DOHH2 (cell line): ENCODE measurements around the gene HDC.

ENCODE experiments used
- H3F3A ChIP-seq: fragments of 200-600 bp; sonication (generic), shearing (Covaris generic); 2 replicates; pipeline ENCODE4 v1.6.0; 2016; ENCODE audit warnings: antibody characterized with exemption, mild to moderate bottlenecking; ENCODE audit not compliant: control insufficient read depth, insufficient read depth
- H3K27ac ChIP-seq: fragments of 200-600 bp; sonication (generic); 2 replicates; pipeline ENCODE4 v1.5.1; 2014; ENCODE audit warnings: low read depth, mild to moderate bottlenecking, low read length, moderate library complexity
- H3K27me3 ChIP-seq: fragments of 200-600 bp; sonication (generic); 2 replicates; pipeline ENCODE4 v1.6.1; 2014; ENCODE audit warnings: mild to moderate bottlenecking, low read length, mixed read lengths; ENCODE audit not compliant: control insufficient read depth
- H3K36me3 ChIP-seq: fragments of 200-600 bp; sonication (generic); 2 replicates; pipeline ENCODE4 v1.6.1; 2014; ENCODE audit warnings: mild to moderate bottlenecking, low read length, moderate library complexity, mixed read lengths; ENCODE audit not compliant: control insufficient read depth
- H3K4me1 ChIP-seq: fragments of 200-600 bp; sonication (generic); 2 replicates; pipeline ENCODE4 v1.6.1; 2014; ENCODE audit warnings: mild to moderate bottlenecking, low read length, mixed read lengths; ENCODE audit not compliant: control insufficient read depth
- H3K4me2 ChIP-seq: fragments of 200-600 bp; sonication (generic); 2 replicates; pipeline ENCODE4 v1.6.0; 2014; ENCODE audit warnings: mild to moderate bottlenecking, low read length, moderate library complexity
- H3K4me3 ChIP-seq: fragments of 200-600 bp; sonication (generic); 2 replicates; pipeline ENCODE4 v1.5.1; 2014; ENCODE audit warnings: mild to moderate bottlenecking, low read length, mixed read lengths
- H3K79me2 ChIP-seq: fragments of 200-600 bp; sonication (generic); 2 replicates; pipeline ENCODE4 v1.6.1; 2014; ENCODE audit warnings: mild to moderate bottlenecking, low read length, mixed read lengths; ENCODE audit not compliant: control insufficient read depth
- H3K9me2 ChIP-seq: fragments of 200-600 bp; sonication (generic); replicated peaks from 2 replicates; pipeline ENCODE4 v1.6.1; 2014; ENCODE audit warnings: mild to moderate bottlenecking, low read length, mixed read lengths; ENCODE audit not compliant: control insufficient read depth
- H3K9me3 ChIP-seq: fragments of 200-600 bp; sonication (generic); 2 replicates; pipeline ENCODE4 v1.6.1; 2014; ENCODE audit warnings: antibody characterized with exemption, low read length, mixed read lengths; ENCODE audit not compliant: control insufficient read depth, insufficient read depth
- H4K20me1 ChIP-seq: fragments of 200-600 bp; sonication (generic); 2 replicates; pipeline ENCODE4 v1.6.0; 2014; ENCODE audit warnings: low read depth, mild to moderate bottlenecking, antibody characterized with exemption, low read length, moderate library complexity; ENCODE audit not compliant: control insufficient read depth, insufficient read depth
- CTCF ChIP-seq: fragments of 200-600 bp; sonication (generic); IDR thresholded peaks from one replicate; pipeline ENCODE4 v1.5.1; 2014; ENCODE audit warnings: antibody characterized with exemption, mild to moderate bottlenecking, low read depth, low read length; ENCODE audit not compliant: poor library complexity, severe bottlenecking
- EZH2phosphoT487 ChIP-seq: fragments of 200-600 bp; sonication (generic); IDR thresholded peaks from 2 replicates; pipeline ENCODE4 v1.6.1; 2017; ENCODE audit warnings: borderline replicate concordance, mild to moderate bottlenecking, antibody characterized with exemption, low read length, moderate library complexity, mixed read lengths

The HDC gene

GRCh38 chr15:50257332-50257731 is 8.2 kb downstream of the HDC start:
- Histone ChIP-seq H3F3A (no peaks in the 10 kb centered on the region), H3K9me2 (no peaks in the 10 kb centered on the region), H3K79me2 (no peaks in the 10 kb centered on the region), H3K36me3 (no peaks in the 10 kb centered on the region), H3K4me1 (no peaks in the 10 kb centered on the region), H3K27me3 (peaks cover 7% of the 10 kb centered on the region; the same call in 1 of the 2 replicates), H3K4me3 (no peak overlapping the region), H4K20me1 (no peaks in the 10 kb centered on the region), H3K27ac (no peak overlapping the region), H3K9me3 (no peaks in the 10 kb centered on the region), H3K4me2 (no peak overlapping the region)
- TF ChIP-seq EZH2phosphoT487 (no peak), CTCF (no peak)

GRCh38 chr15:50256188-50257041 is 9.1 kb downstream of the HDC start:
- Histone ChIP-seq H3K36me3 (no peaks in the 10 kb centered on the region), H3K79me2 (no peaks in the 10 kb centered on the region), H4K20me1 (no peaks in the 10 kb centered on the region), H3K27me3 (peaks cover 7% of the 10 kb centered on the region; the same call in 1 of the 2 replicates), H3K9me2 (no peaks in the 10 kb centered on the region), H3F3A (no peaks in the 10 kb centered on the region), H3K9me3 (no peaks in the 10 kb centered on the region), H3K27ac (no peak overlapping the region), H3K4me1 (no peaks in the 10 kb centered on the region), H3K4me2 (no peak overlapping the region), H3K4me3 (no peak overlapping the region)
- no peak for TF ChIP-seq CTCF
- TF ChIP-seq EZH2phosphoT487, result no peak

GRCh38 chr15:50252556-50252955 is 13.0 kb downstream of the HDC start:
- Histone ChIP-seq H3K4me1 (no peaks in the 10 kb centered on the region), H3F3A (no peaks in the 10 kb centered on the region), H3K4me3 (no peak overlapping the region), H3K27me3 (peaks cover 7% of the 10 kb centered on the region), H3K36me3 (no peaks in the 10 kb centered on the region), H3K9me3 (no peaks in the 10 kb centered on the region), H4K20me1 (no peaks in the 10 kb centered on the region), H3K79me2 (no peaks in the 10 kb centered on the region), H3K9me2 (no peaks in the 10 kb centered on the region), H3K27ac (no peak overlapping the region), H3K4me2 (no peak overlapping the region)
- TF ChIP-seq CTCF, result no peak
- no peak for TF ChIP-seq EZH2phosphoT487
